PC-9 (cell line): ENCODE measurements around the gene KRT14. TPM values are rescaled to one million over a fixed set of nuclear protein-coding genes. Genes with fewer than 3 reads are reported as not detected.
"Not testable (repeated sequence)": the region's sequence is repeated elsewhere in the genome, so short reads cannot be mapped to it uniquely, and the experiment has no call there.

Source experiments
- BruUV-seq: library from RNA; stranded (reverse); fragments of 400-500 nt; replicated peaks from 2 replicates; lab custom pipeline; 2021; lab: Mats Ljungman, UMichigan
- CTCF ChIA-PET: fragments of 300-600 bp; sonication (Branson Sonifier 250); formaldehyde crosslinking; loops from one replicate; lab custom pipeline; 2022; ENCODE audit warnings: antibody characterized with exemption; lab: Charles Lee
- POLR2A ChIA-PET: fragments of 300-600 bp; sonication (Branson Sonifier 250); formaldehyde crosslinking; loops from one replicate; lab custom pipeline; 2022; ENCODE audit warnings: antibody characterized with exemption; ENCODE audit not compliant: unreplicated experiment; lab: Charles Lee
- DNase-seq, 2 experiments: peaks; one replicate each; pipeline versions ENCODE4 v3.0.0 to v3.0.0-alpha.2; 2015 to 2022; ENCODE audit warnings: mixed read lengths in 1 of 2
- H2AFZ ChIP-seq: fragments of 200-600 bp; sonication (generic); 2 replicates; pipeline ENCODE4 v1.8.1; 2017; ENCODE audit warnings: antibody characterized with exemption
- H3F3A ChIP-seq: fragments of 200-600 bp; sonication (generic); 2 replicates; pipeline ENCODE4 v1.8.1; 2017; ENCODE audit warnings: antibody characterized with exemption, mild to moderate bottlenecking, low read depth; ENCODE audit not compliant: insufficient read depth
- H3K27ac ChIP-seq: fragments of 200-600 bp; sonication (generic); 2 replicates; pipeline ENCODE4 v1.6.1; 2016; ENCODE audit warnings: mixed run types
- H3K27me3 ChIP-seq: fragments of 200-600 bp; sonication (generic); 2 replicates; pipeline ENCODE4 v1.6.1; 2016; ENCODE audit warnings: low read depth, mixed run types; ENCODE audit not compliant: insufficient read depth
- H3K36me3 ChIP-seq: fragments of 200-600 bp; sonication (generic); 2 replicates; pipeline ENCODE4 v1.6.1; 2016; ENCODE audit warnings: low read depth, mixed run types
- H3K4me1 ChIP-seq: fragments of 200-600 bp; sonication (generic); replicated peaks from 2 replicates; pipeline ENCODE4 v1.6.1; 2016; ENCODE audit warnings: mixed run types; ENCODE audit not compliant: insufficient read depth
- H3K4me2 ChIP-seq: fragments of 200-600 bp; sonication (generic); 2 replicates; pipeline ENCODE4 v1.6.1; 2017; ENCODE audit warnings: mixed run types
- H3K4me3 ChIP-seq: fragments of 200-600 bp; sonication (generic); 2 replicates; pipeline ENCODE4 v1.6.1; 2016; ENCODE audit warnings: mixed run types
- H3K79me2 ChIP-seq: fragments of 200-600 bp; sonication (generic); 2 replicates; pipeline ENCODE4 v1.6.1; 2017; ENCODE audit warnings: low read depth, mixed run types
- H3K9me2 ChIP-seq: fragments of 200-600 bp; sonication (generic); 2 replicates; pipeline ENCODE4 v1.8.1; 2017; ENCODE audit warnings: mild to moderate bottlenecking; ENCODE audit not compliant: insufficient read depth
- H3K9me3 ChIP-seq: fragments of 200-600 bp; sonication (generic); 2 replicates; pipeline ENCODE4 v1.8.1; 2016; ENCODE audit warnings: low read depth; ENCODE audit not compliant: insufficient read depth
- H4K20me1 ChIP-seq: fragments of 200-600 bp; sonication (generic); 2 replicates; pipeline ENCODE4 v1.8.1; 2017; ENCODE audit not compliant: insufficient read depth
- EZH2 ChIP-seq: fragments of 200-600 bp; sonication (generic); IDR thresholded peaks from 2 replicates; pipeline ENCODE4 v1.8.0; 2017; ENCODE audit warnings: antibody characterized with exemption, low read depth
- intact Hi-C: fragments of 100-400 bp; cut with micrococcal nuclease; formaldehyde crosslinking; loops from one replicate; pipeline ENCODE4 v1.10.0; 2022; ENCODE audit not compliant: unreplicated experiment
- total RNA-seq: library from RNA; stranded (reverse); gene quantifications from 2 replicates; pipeline ENCODE4 v1.2.3, GENCODE V29; 2021
- TF ChIP-seq, protein P1 (sequence below): fragments of 200-600 bp; sonication (generic); conservative IDR thresholded peaks from 2 replicates; pipeline ENCODE4 v1.6.1; 2017; ENCODE audit warnings: mixed run types, antibody characterized with exemption, mild to moderate bottlenecking, moderate library complexity

KRT14 gene
- total RNA-seq, 1 experiment from 2014 or later = 2.2 TPM

DNA sequence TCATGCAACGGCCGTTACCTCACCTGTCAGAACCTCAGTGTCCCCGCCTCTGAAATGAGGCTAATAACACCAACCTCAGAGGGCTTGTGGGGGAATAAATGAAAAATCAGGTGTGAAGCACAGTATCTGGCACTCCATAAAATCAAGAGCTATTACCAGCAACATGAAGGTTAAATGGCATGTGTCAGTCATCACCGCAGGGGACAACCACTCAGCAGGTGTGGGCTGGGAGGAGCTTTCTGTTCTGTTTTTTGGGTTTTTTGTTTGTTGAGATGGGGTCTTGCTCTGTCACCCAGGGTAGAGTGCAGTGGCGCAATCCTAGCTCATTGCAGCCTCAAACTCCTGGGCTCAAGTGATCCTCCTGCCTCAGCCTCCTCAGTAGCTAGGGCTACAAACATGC is 41.8 kb downstream of the KRT14 start:
- H2AFZ ChIP-seq = no peak overlapping the region
- POLR2A ChIA-PET = interaction anchor here (0.5 kb wide), 2 partner anchors 15 to 588 kb away, joined by 4 to 5 read pairs; no protein-coding TSS in a partner anchor

DNA sequence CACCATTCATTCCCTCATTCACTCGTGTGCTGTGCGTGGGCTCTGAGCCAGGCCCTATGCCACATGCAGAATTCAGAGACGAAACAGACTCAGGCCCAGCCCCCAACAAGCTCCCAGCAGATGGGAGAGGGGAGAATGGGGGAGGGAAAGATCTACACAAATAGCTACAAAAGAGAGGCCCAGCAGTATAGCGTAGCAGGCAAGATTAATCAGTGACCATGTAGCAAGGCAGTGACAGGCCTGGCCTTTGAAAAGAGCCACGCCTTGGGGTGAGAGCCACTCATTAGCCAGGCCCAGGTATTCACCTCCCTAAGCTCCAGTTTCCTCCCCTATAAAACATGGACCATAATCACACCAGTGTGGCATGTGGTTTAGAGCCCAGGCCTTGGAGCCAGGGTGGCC is 42.2 kb downstream of the KRT14 start:
- Histone ChIP-seq H3F3A (peaks cover 54% of the 10 kb centered on the region), H3K36me3 (no peaks in the 10 kb centered on the region), H3K9me2 (no peaks in the 10 kb centered on the region), H2AFZ (no peak overlapping the region), H3K27ac (no peak overlapping the region), H3K9me3 (no peaks in the 10 kb centered on the region), H3K4me2 (peak overlapping the region; percentile 17; the same call in 1 of the 2 replicates), H3K79me2 (peaks cover 12% of the 10 kb centered on the region; the same call in 1 of the 2 replicates), H3K4me1 (peaks cover 71% of the 10 kb centered on the region), H3K27me3 (no peaks in the 10 kb centered on the region), H3K4me3 (no peak overlapping the region), H4K20me1 (no peaks in the 10 kb centered on the region)
- no TSS peak for BruUV-seq
- peak in 1 of 2 experiments; percentile 48 for DNase-seq
- intact Hi-C loops = loop anchor here (10.0 kb wide), 1 partner anchor 480 kb away; the partner anchor contains the start of genes KRTAP2-3 and KRTAP2-4
- ChIA-PET POLR2A (interaction anchor here (0.5 kb wide), 2 partner anchors 15 to 587 kb away, joined by 4 to 5 read pairs; no protein-coding TSS in a partner anchor), CTCF (interaction anchor here (0.5 to 0.9 kb wide), 3 partner anchors 36 to 428 kb away, joined by 3 to 6 read pairs (median 3); no protein-coding TSS in a partner anchor)
- TF ChIP-seq, protein P1, sequence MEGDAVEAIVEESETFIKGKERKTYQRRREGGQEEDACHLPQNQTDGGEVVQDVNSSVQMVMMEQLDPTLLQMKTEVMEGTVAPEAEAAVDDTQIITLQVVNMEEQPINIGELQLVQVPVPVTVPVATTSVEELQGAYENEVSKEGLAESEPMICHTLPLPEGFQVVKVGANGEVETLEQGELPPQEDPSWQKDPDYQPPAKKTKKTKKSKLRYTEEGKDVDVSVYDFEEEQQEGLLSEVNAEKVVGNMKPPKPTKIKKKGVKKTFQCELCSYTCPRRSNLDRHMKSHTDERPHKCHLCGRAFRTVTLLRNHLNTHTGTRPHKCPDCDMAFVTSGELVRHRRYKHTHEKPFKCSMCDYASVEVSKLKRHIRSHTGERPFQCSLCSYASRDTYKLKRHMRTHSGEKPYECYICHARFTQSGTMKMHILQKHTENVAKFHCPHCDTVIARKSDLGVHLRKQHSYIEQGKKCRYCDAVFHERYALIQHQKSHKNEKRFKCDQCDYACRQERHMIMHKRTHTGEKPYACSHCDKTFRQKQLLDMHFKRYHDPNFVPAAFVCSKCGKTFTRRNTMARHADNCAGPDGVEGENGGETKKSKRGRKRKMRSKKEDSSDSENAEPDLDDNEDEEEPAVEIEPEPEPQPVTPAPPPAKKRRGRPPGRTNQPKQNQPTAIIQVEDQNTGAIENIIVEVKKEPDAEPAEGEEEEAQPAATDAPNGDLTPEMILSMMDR = no peak
- TF ChIP-seq EZH2 = no peak

More for the DNA sequence above, 41.8 kb downstream of the KRT14 start:
- H3K27ac ChIP-seq = no peak overlapping the region
- peaks cover 12% of the 10 kb centered on the region; the same call in 1 of the 2 replicates for H3K79me2 ChIP-seq
- peaks cover 56% of the 10 kb centered on the region for H3F3A ChIP-seq
- H3K4me1 ChIP-seq = peaks cover 71% of the 10 kb centered on the region
- intact Hi-C loops = loop anchor here (10.0 kb wide), 1 partner anchor 480 kb away; the partner anchor contains the start of genes KRTAP2-3 and KRTAP2-4
- TF ChIP-seq, protein P1 = no peak
- no peak for TF ChIP-seq EZH2
- H4K20me1 ChIP-seq = no peaks in the 10 kb centered on the region
- no TSS peak for BruUV-seq
- H3K36me3 ChIP-seq = no peaks in the 10 kb centered on the region
- H3K27me3 ChIP-seq = no peaks in the 10 kb centered on the region
- no peak for DNase-seq
- no peaks in the 10 kb centered on the region for H3K9me3 ChIP-seq
- H3K4me3 ChIP-seq = no peak overlapping the region
- peak overlapping the region; percentile 17; the same call in 1 of the 2 replicates for H3K4me2 ChIP-seq
- no peaks in the 10 kb centered on the region for H3K9me2 ChIP-seq
- CTCF ChIA-PET = interaction anchor here (0.6 kb wide), 1 partner anchor 116 kb away, joined by 6 read pairs; no protein-coding TSS in a partner anchor

DNA sequence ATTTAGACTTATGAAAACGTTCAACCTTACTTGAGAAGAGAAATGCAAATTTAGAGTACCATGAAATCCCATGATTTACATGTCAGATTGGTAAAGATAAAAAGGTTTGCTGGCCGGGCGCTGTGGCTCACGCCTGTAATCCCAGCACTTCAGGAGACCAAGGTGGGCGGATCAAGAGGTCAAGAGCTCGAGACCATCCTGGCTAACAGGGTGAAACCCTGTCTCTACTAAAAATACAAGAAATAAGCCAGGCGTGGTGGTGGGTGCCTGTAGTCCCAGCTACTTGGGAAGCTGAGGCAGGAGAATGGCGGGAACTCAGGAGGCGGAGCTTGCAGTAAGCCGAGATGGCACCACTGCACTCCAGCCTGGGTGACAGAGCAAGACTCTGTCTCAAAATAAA is 43.9 kb downstream of the KRT14 start:
- intact Hi-C loops = loop anchor here (10.0 kb wide), 1 partner anchor 478 kb away; the partner anchor contains the start of genes KRTAP2-3 and KRTAP2-4

More for the DNA sequence above, 43.9 kb downstream of the KRT14 start:
- H3F3A ChIP-seq = peaks cover 56% of the 10 kb centered on the region
- POLR2A ChIA-PET, CTCF ChIA-PET, H3K4me3 ChIP-seq, BruUV-seq, H3K4me2 ChIP-seq, H2AFZ ChIP-seq, H3K27me3 ChIP-seq, H3K36me3 ChIP-seq, H4K20me1 ChIP-seq, H3K27ac ChIP-seq, H3K9me2 ChIP-seq, H3K9me3 ChIP-seq, DNase-seq: not testable (repeated sequence)
- peaks cover 75% of the 10 kb centered on the region for H3K4me1 ChIP-seq
- peaks cover 12% of the 10 kb centered on the region; the same call in 1 of the 2 replicates for H3K79me2 ChIP-seq
